ENCODE measurements around the gene NUP188.

DNA sequence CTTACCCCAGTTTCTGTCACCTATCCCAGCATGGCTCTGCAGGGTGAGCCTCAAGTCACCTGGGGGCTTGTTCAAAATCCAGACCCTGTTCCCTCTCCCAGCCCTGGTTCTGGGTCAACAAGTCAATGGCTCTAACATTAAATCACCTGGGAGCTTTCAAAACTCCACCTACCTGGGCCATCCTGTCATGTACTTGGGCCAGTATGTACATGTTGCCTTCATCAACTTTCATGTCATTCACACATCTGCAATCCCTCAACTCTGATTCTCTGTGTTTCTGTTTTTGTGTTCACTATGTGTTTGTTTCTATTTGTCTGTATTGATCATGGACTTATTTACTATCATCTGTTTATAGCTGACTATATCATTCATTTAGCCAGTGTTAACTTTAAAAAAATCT lies 82.7 kb downstream of the NUP188 start:
- no peak for TF ChIP-seq EZH2 (IDR thresholded peaks at IDR 0.05)
- TF ChIP-seq POLR2AphosphoS5 (IDR thresholded peaks at IDR 0.05; ENCODE audit: borderline replicate concordance, low read depth, low read length) = no peak
- TF ChIP-seq FOXP2 (optimal IDR thresholded peaks at IDR 0.05; ENCODE audit: control extremely low read depth, extremely low read length, insufficient read depth) = no peak

Measured in SK-N-MC (cell line).